Spleen (tissue), 11 donors: ENCODE data around the gene FAM107A. TPM values are rescaled to one million over a fixed set of nuclear protein-coding genes. Genes with fewer than 3 reads are reported as not detected.

ENCODE experiments used
- DNase-seq: peaks from one replicate; pipeline ENCODE4 v3.0.0-alpha.2; 2020
- H3K27ac ChIP-seq, 8 donors: fragments of 200-600 bp; sonication (generic) in 7 of 8; 1 replicate in 4 of 8; 2 replicates in 4 of 8; pipeline versions ENCODE4 v1.5.0 to v1.8.0; 2016 to 2021; ENCODE audit warnings: inconsistent platforms in 4 of 8, mild to moderate bottlenecking in 4 of 8, moderate library complexity in 1 of 8
- H3K27me3 ChIP-seq, 7 donors: fragments of 200-600 bp; sonication (generic) in 6 of 7; replicated peaks in 1 of 7; 1 replicate in 4 of 7; 2 replicates in 3 of 7; pipeline versions ENCODE4 v1.5.0 to v1.8.0; 2016 to 2021; ENCODE audit warnings: inconsistent platforms in 3 of 7, mild to moderate bottlenecking in 1 of 7
- H3K36me3 ChIP-seq, 6 donors: fragments of 200-600 bp; sonication (generic) in 5 of 6; 1 replicate in 4 of 6; 2 replicates in 2 of 6; pipeline versions ENCODE4 v1.5.0 to v1.8.0; 2016 to 2021; ENCODE audit warnings: inconsistent platforms in 2 of 6
- H3K4me1 ChIP-seq, 6 donors: fragments of 200-600 bp; sonication (generic) in 5 of 6; 1 replicate in 3 of 6; 2 replicates in 3 of 6; pipeline versions ENCODE4 v1.5.0 to v1.8.0; 2016 to 2021; ENCODE audit warnings: inconsistent platforms in 3 of 6
- H3K4me3 ChIP-seq, 8 donors: fragments of 200-600 bp; sonication (generic) in 7 of 8; 1 replicate in 4 of 8; 2 replicates in 4 of 8; pipeline versions ENCODE4 v1.5.0 to v1.8.0; 2016 to 2021; ENCODE audit warnings: inconsistent platforms in 4 of 8, mild to moderate bottlenecking in 4 of 8, moderate library complexity in 2 of 8
- H3K9me3 ChIP-seq, 8 donors: fragments of 200-600 bp; sonication (generic) in 7 of 8; 1 replicate in 4 of 8; 2 replicates in 4 of 8; pipeline versions ENCODE4 v1.5.0 to v1.8.0; 2016 to 2021; ENCODE audit warnings: inconsistent platforms in 4 of 8
- POLR2A ChIP-seq, 3 donors: fragments of 450-650 bp; IDR thresholded peaks; one replicate each; pipeline ENCODE4 v1.5.1; 2017; ENCODE audit warnings: antibody characterized with exemption in 3 of 3, mild to moderate bottlenecking in 1 of 3
- POLR2AphosphoS5 ChIP-seq, 3 donors: sonication (generic); formaldehyde crosslinking; IDR thresholded peaks; one replicate each; pipeline ENCODE4 v1.5.1; 2017; ENCODE audit warnings: antibody characterized with exemption in 3 of 3
- WGBS, 5 donors: extraction: QIAGEN DNeasy Blood & Tissue Kit in 3 of 5; methylation state at CpG; one replicate each; pipeline versions ENCODE4 v1.1.5 to v1.1.7; 2013 to 2018; 5-methylcytosine and 5-hydroxymethylcytosine counted together
- intact Hi-C: fragments of 100-400 bp; cut with DNase I; formaldehyde crosslinking; loops from one replicate; pipeline ENCODE4 v1.15.0; 2023; ENCODE audit warnings: low total_unique reads
- polyA plus RNA-seq, 3 donors: library from polyadenylated mRNA; stranded (reverse); fragments of 200-250 nt; gene quantifications; one replicate each; pipeline ENCODE4 v1.2.1, GENCODE V29; 2013
- total RNA-seq, 7 donors: library from RNA; depleted of rRNA in 3 of 7; stranded (reverse); fragments of >200 nt in 3 of 7; fragmentation: NEBNext Ultra II Directional in 4 of 7; extraction: Animal tissue kit (Norgen Biotek cat#: 25700) in 4 of 7; gene quantifications; one replicate each; pipeline versions ENCODE4 v1.1.0 to v1.2.1, GENCODE V29; 2016 to 2021
- TF ChIP-seq, protein P1 (sequence below), 11 experiments: fragments of 200-600 bp in 7 of 11; fragments of 450-650 bp in 4 of 11; sonication (generic) in 4 of 11; IDR thresholded peaks in 8 of 11; conservative IDR thresholded peaks in 3 of 11; 1 replicate in 7 of 11; 2 replicates in 4 of 11; pipeline versions ENCODE4 v1.4.0 to v1.8.0; 2016 to 2021; ENCODE audit warnings: antibody characterized with exemption in 11 of 11, inconsistent platforms in 4 of 11, mild to moderate bottlenecking in 1 of 11
- donor health status: healthy with polysubstance abuse.
- donor health status: DM: no; HTN: no; CAD: no; lungs with moderate emphysema.
- donor health status: DM: no; HTN: no; CAD: no.
- donor health status: Bipolar disorder and iron deficiency.
- donor health status: healthy.
- donor health status: DM: no; HTN: no; CAD: no.
- donor health status: DM: yes; HTN: yes; CAD: no.

The FAM107A gene
- total and polyA plus RNA-seq, 10 donors, result 5.7 to 47.7 (median 27.0) TPM

DNA sequence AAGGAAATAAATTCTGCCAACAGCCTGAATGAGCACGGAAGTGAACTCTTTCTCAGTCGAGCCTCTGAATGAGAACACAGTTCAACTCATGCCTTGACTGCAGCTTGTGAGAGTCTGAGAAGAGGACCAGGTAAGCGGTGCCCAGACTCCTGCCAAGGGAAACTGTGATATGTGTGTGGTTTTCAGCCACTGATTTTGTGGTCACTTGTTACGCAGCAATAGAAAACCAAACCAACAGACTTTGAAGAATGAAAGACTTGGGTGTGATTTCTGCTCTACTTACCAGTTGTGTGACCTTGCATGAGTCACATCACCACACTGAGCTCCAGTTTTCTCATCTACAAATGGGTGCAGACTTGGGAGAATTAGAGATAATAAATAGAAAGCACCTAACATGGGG lies 30.6 kb upstream of the FAM107A start:
- Histone ChIP-seq H3K27ac (no peak overlapping the region), H3K27me3 (no peaks in the 10 kb centered on the region), H3K4me1 (peaks cover 0 to under 1% (median 0%) of the 10 kb centered on the region in 6 donors), H3K36me3 (peaks cover 0 to 8% (median 0%) of the 10 kb centered on the region in 6 donors), H3K9me3 (peaks cover 0 to 10% (median 0%) of the 10 kb centered on the region in 8 donors), H3K4me3 (no peak overlapping the region)
- intact Hi-C loops, result no loop called here
- 47 to 68% (median 50%) methylated on average over 4 of the region's 4 CpGs for WGBS, 5 donors
- DNase-seq, result no peak
- no peak for TF ChIP-seq POLR2A (IDR thresholded peaks at IDR 0.05)
- TF ChIP-seq, protein P1, sequence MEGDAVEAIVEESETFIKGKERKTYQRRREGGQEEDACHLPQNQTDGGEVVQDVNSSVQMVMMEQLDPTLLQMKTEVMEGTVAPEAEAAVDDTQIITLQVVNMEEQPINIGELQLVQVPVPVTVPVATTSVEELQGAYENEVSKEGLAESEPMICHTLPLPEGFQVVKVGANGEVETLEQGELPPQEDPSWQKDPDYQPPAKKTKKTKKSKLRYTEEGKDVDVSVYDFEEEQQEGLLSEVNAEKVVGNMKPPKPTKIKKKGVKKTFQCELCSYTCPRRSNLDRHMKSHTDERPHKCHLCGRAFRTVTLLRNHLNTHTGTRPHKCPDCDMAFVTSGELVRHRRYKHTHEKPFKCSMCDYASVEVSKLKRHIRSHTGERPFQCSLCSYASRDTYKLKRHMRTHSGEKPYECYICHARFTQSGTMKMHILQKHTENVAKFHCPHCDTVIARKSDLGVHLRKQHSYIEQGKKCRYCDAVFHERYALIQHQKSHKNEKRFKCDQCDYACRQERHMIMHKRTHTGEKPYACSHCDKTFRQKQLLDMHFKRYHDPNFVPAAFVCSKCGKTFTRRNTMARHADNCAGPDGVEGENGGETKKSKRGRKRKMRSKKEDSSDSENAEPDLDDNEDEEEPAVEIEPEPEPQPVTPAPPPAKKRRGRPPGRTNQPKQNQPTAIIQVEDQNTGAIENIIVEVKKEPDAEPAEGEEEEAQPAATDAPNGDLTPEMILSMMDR (IDR thresholded peaks at IDR 0.05 in 8 of 11, conservative IDR thresholded peaks at IDR 0.05 in 3 of 11), result no peak
- TF ChIP-seq POLR2AphosphoS5 (IDR thresholded peaks at IDR 0.05), result no peak

DNA sequence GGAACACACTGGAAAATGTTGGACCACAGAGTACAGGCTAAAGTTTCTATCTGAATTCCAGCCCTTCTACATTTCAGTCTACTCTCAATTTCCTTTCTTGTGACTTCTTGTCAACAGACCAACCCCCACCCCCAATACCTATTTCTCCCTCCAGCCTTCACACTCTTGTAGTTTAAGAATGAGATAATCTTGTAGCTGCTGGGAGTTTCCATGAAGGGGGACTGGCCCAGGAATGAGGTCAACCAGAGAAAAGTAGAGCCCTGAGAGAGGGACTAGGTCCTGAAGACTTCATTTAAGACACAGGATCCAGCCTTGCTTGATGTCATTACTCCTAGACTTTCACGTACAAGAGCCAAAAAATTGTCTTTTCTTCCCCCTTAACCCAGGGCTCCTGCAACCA lies 29.5 kb upstream of the FAM107A start:
- H3K4me3 ChIP-seq, result no peak overlapping the region
- H3K36me3 ChIP-seq, result peaks cover 0 to 8% (median 0%) of the 10 kb centered on the region in 6 donors
- H3K4me1 ChIP-seq, result no peaks in the 10 kb centered on the region
- TF ChIP-seq POLR2AphosphoS5 (IDR thresholded peaks at IDR 0.05), result no peak
- no peak for TF ChIP-seq POLR2A (IDR thresholded peaks at IDR 0.05)
- TF ChIP-seq, protein P1 (IDR thresholded peaks at IDR 0.05 in 8 of 11, conservative IDR thresholded peaks at IDR 0.05 in 3 of 11), result no peak
- intact Hi-C loops, result no loop called here
- DNase-seq, result no peak
- H3K9me3 ChIP-seq, result peaks cover 0 to 10% (median 0%) of the 10 kb centered on the region in 8 donors
- H3K27ac ChIP-seq, result no peak overlapping the region
- no peaks in the 10 kb centered on the region for H3K27me3 ChIP-seq
- WGBS, 5 donors, result 86 to 100% (median 100%) methylated on average over 1 of the region's 1 CpG

DNA sequence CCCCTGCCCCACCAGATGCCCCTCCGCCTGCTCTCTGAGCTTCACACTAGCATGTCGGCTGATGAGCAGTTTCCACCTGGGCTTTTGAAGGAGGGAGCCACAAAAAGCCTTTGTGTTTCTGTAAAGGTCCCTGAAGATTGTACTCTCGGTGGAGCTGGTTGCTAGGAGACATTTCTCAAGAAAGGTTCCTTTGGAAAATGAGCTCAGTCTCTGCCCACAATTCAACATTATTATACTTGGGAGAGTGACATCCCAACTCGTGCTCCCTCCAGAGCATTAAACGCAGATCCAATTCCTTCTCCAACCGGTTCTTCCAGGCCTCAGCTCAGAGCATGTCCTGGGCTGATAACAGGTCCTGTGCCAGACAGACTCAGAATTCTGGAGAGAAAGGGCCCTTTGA lies 26.8 kb upstream of the FAM107A start:
- TF ChIP-seq POLR2AphosphoS5 (IDR thresholded peaks at IDR 0.05) (no peak), POLR2A (IDR thresholded peaks at IDR 0.05) (no peak)
- TF ChIP-seq, protein P1 (IDR thresholded peaks at IDR 0.05 in 8 of 11, conservative IDR thresholded peaks at IDR 0.05 in 3 of 11), result no peak
- Histone ChIP-seq H3K9me3 (peaks cover 0 to 10% (median 0%) of the 10 kb centered on the region in 8 donors), H3K4me1 (no peaks in the 10 kb centered on the region), H3K36me3 (peaks cover 0 to 8% (median 0%) of the 10 kb centered on the region in 6 donors), H3K27ac (no peak overlapping the region), H3K4me3 (no peak overlapping the region), H3K27me3 (no peaks in the 10 kb centered on the region)
- 83 to 89% (median 85%) methylated on average over 6 of the region's 6 CpGs for WGBS, 5 donors
- intact Hi-C loops, result no loop called here
- DNase-seq, result no peak

DNA sequence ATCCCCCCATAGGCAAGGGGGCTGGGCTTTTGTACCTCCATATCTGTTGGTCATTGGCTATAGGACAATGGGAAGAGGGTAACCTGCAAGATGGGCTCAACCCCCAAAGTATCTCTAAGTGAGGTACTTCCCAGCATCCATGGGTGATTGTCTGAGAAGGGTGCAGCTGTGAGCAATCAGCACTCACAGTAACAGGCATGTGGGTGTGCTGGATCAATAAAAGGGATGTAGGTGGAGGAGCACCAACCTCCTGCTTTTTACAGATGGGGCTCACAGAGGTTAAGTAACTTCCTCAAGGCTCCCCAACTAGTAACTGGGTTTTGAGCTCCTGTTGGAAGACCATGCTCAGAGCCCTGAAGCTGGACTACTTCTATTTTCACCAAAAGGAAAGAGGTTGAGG lies 26.4 kb upstream of the FAM107A start:
- intact Hi-C loops, result no loop called here
- TF ChIP-seq POLR2AphosphoS5 (IDR thresholded peaks at IDR 0.05) (no peak), POLR2A (IDR thresholded peaks at IDR 0.05) (no peak)
- TF ChIP-seq, protein P1 (IDR thresholded peaks at IDR 0.05 in 8 of 11, conservative IDR thresholded peaks at IDR 0.05 in 3 of 11), result no peak
- no peak overlapping the region for H3K4me3 ChIP-seq
- no peak for DNase-seq
- peaks cover 0 to 10% (median 0%) of the 10 kb centered on the region in 8 donors for H3K9me3 ChIP-seq
- H3K27ac ChIP-seq, result no peak overlapping the region
- no peaks in the 10 kb centered on the region for H3K4me1 ChIP-seq
- peaks cover 0 to 8% (median 0%) of the 10 kb centered on the region in 6 donors for H3K36me3 ChIP-seq
- H3K27me3 ChIP-seq, result no peaks in the 10 kb centered on the region
